ENCODE measurements around the gene C3orf18. TPM values are rescaled to one million over a fixed set of nuclear protein-coding genes. Genes with fewer than 3 reads are reported as not detected.

Gene C3orf18
- 8.5 and 15.6 TPM in 2 replicates for total RNA-seq (ENCODE audit: low replicate concordance)

GRCh38 chr3:50567386-50568167, at the start of gene C3orf18:
Gene C3orf18, minus strand, starts transcription at chr3:50567747. Its CDS starts 2,048 bp downstream, at chr3:50565699.
- no peaks in the 10 kb centered on the region for H4K20me1 ChIP-seq (ENCODE audit: low read depth)
- peak within 1 kb of the TSS; percentile 90 for H3K27ac Mint-ChIP-seq
- H3K27me3 ChIP-seq: peaks cover 14% of the 10 kb centered on the region
- no peaks in the 10 kb centered on the region for H3K9me3 ChIP-seq (ENCODE audit: low read depth)
- peaks cover 10% of the 10 kb centered on the region for H3K79me2 ChIP-seq (ENCODE audit: low read depth)
- peaks cover 13% of the 10 kb centered on the region for H3K4me1 ChIP-seq
- H3K27me3 Mint-ChIP-seq (ENCODE audit: insufficient read depth, low read depth): peaks cover 12% of the 10 kb centered on the region
- peaks cover 32% of the 10 kb centered on the region for H3F3A ChIP-seq (ENCODE audit: low read depth)
- H3K4me3 Mint-ChIP-seq: peak within 1 kb of the TSS; percentile 98
- no peaks in the 10 kb centered on the region for H3K36me3 Mint-ChIP-seq
- no peaks in the 10 kb centered on the region for H3K36me3 ChIP-seq
- H3K4me2 ChIP-seq: peak within 1 kb of the TSS; percentile 89
- DNase-seq (ENCODE audit: low spot score): peak; percentile 96
- H3K4me3 ChIP-seq: peak within 1 kb of the TSS; percentile 71
- H3K4me1 Mint-ChIP-seq: peaks cover 25% of the 10 kb centered on the region
- no peak within 1 kb of the TSS for H3K27ac ChIP-seq
- TF ChIP-seq EZH2 (IDR thresholded peaks at IDR 0.05) (no peak), CTCF (IDR thresholded peaks at IDR 0.05) (no peak), EZH2phosphoT487 (IDR thresholded peaks at IDR 0.05) (no peak)
- peak within 1 kb of the TSS; percentile 65 for H2AFZ ChIP-seq (replicated peaks)
- H3K9ac ChIP-seq: no peak within 1 kb of the TSS
- no peaks in the 10 kb centered on the region for H3K9me3 Mint-ChIP-seq

- Mint-ChIP-seq H3K4me1 (peaks cover 47% of the 10 kb centered on the region), H3K27me3 (ENCODE audit: insufficient read depth, low read depth) (peaks cover 30% of the 10 kb centered on the region), H3K27ac (peak overlapping the region; percentile 93), H3K9me3 (no peaks in the 10 kb centered on the region), H3K36me3 (peaks cover 6% of the 10 kb centered on the region), H3K4me3 (peak overlapping the region; percentile 85)
- Histone ChIP-seq H3K4me1 (peaks cover 22% of the 10 kb centered on the region), H3K4me3 (peak overlapping the region; percentile 66), H3K9me3 (ENCODE audit: low read depth) (no peaks in the 10 kb centered on the region), H3K9ac (no peak overlapping the region), H3K79me2 (ENCODE audit: low read depth) (peaks cover 19% of the 10 kb centered on the region), H3K27me3 (peaks cover 30% of the 10 kb centered on the region), H3K4me2 (peak overlapping the region; percentile 98), H4K20me1 (ENCODE audit: low read depth) (peaks cover 4% of the 10 kb centered on the region), H3F3A (ENCODE audit: low read depth) (peaks cover 24% of the 10 kb centered on the region), H3K36me3 (no peaks in the 10 kb centered on the region), H2AFZ (replicated peaks) (peak overlapping the region; percentile 66), H3K27ac (no peak overlapping the region)
- peak; percentile 96 for DNase-seq (ENCODE audit: low spot score)
- TF ChIP-seq CTCF (IDR thresholded peaks at IDR 0.05) (no peak), EZH2phosphoT487 (IDR thresholded peaks at IDR 0.05) (no peak), EZH2 (IDR thresholded peaks at IDR 0.05) (no peak)
Measured at GRCh38 chr3:50616770-50617095, 49.2 kb upstream of the C3orf18 start.

- no peak for TF ChIP-seq EZH2phosphoT487 (IDR thresholded peaks at IDR 0.05)
- TF ChIP-seq CTCF (IDR thresholded peaks at IDR 0.05): peak; percentile 96
- peak overlapping the region; percentile 85 for H3K4me3 Mint-ChIP-seq
- peak overlapping the region; percentile 93 for H3K27ac Mint-ChIP-seq
- Histone ChIP-seq H3K4me1 (peaks cover 22% of the 10 kb centered on the region), H2AFZ (replicated peaks) (peak overlapping the region; percentile 66), H3K9me3 (ENCODE audit: low read depth) (no peaks in the 10 kb centered on the region), H3K79me2 (ENCODE audit: low read depth) (peaks cover 19% of the 10 kb centered on the region), H3K9ac (no peak overlapping the region), H3K27ac (no peak overlapping the region), H3K36me3 (no peaks in the 10 kb centered on the region), H3K4me3 (peak overlapping the region; percentile 66), H4K20me1 (ENCODE audit: low read depth) (peaks cover 4% of the 10 kb centered on the region), H3K27me3 (peaks cover 32% of the 10 kb centered on the region), H3F3A (ENCODE audit: low read depth) (peaks cover 29% of the 10 kb centered on the region), H3K4me2 (peak overlapping the region; percentile 98)
- peaks cover 47% of the 10 kb centered on the region for H3K4me1 Mint-ChIP-seq
- peak; percentile 94 for DNase-seq (ENCODE audit: low spot score)
- peaks cover 6% of the 10 kb centered on the region for H3K36me3 Mint-ChIP-seq
- peaks cover 32% of the 10 kb centered on the region for H3K27me3 Mint-ChIP-seq (ENCODE audit: insufficient read depth, low read depth)
- H3K9me3 Mint-ChIP-seq: no peaks in the 10 kb centered on the region
Measured at GRCh38 chr3:50616003-50616769, 48.6 kb upstream of the C3orf18 start.

All from neural progenitor cell (in vitro differentiated cells).